Measurements from ENCODE around the gene OR4D9.

OR4D9 gene

GRCh38 chr11:59550842-59551658, 39.7 kb downstream of the OR4D9 start:
- DNase-seq (ENCODE audit: low spot score) = peak; percentile 77

DNA sequence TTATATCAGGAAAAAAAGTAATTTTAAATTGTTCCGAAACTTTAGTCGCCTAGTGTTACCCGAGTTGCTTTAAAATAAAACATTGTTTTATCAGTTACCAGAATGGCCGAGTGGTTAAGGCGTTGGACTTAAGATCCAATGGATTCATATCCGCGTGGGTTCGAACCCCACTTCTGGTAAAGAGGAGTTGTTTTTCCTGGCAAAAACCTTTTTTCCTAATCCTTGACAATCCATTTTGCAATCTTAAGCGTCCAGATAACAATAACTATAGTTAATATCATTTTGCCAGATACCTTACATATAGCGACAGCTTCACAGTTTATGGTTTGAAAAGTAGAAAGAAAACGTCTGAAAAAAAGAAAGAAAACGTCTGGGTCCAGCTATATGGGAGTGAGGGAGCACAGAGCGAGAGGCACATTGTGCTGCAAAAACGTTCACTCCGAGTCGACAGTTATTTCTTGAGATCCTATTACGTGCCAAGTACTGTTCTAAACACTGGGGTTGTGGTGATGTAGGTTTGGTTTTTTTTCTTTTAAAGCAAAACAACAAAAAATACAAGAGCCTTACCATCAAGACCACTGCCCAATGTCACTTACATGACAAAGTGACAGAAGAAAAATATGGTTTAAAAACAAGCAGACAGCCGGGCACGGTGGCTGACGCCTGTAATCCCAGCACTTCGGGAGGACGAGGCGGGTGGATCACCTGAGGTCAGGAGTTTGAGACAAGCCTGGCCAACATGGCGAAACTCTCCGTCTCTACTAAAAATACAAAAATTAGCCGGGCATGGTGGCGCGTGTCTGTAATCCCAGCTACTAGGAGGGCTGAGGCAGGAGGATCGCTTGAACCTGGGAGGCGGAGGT, 40.6 kb downstream of the OR4D9 start:
- DNase-seq (ENCODE audit: low spot score) = peak; percentile 53

- no peak for DNase-seq (ENCODE audit: low spot score)
These were observed 41.5 kb downstream of the OR4D9 start for GRCh38 chr11:59552844-59553243.

DNA sequence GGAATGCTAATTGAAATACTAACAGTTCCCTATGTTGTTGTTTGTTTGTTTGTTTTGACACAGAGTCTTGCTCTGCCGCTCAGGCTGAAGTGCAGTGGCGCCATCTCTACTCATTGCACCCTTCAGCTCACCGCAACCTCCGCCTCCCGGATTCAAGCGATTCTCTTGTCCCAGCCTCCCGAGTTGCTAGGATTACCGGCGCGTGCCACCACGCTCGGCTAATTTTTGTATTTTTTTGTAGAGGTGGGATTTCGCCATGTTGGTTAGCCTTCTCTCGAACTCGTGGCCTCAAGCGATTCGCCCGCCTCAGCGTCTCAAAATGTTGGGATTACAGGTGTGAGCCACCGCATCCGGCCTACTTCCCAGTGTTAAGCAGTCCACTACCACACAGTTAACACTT, 42.0 kb downstream of the OR4D9 start:
- no peak for DNase-seq (ENCODE audit: low spot score)

DNA sequence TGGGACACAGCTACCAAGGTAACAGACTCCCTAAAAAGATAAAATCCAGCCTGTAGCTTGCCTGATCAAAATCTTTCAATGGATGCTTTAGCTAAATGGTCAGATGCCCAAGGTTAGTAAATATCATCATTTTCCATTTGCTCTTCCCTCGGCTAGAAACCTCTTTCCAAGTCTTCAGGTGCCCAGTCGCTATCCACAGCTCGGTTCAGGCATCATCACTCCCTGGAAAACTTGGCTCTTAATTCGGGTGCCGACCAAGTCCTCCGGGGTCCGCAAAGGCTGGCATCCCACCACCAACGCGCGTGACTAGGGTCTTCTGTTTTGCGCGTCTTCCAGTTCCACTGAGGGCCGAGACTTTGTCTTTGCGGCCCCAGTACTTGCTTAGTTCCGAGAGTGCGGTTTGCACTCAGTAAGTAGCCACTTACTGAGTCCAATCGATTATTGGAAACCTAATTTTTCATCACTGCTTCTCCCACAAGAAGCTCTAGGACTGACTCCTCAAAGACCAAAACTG, 44.3 kb downstream of the OR4D9 start:
- DNase-seq (ENCODE audit: low spot score) = no peak

DNA sequence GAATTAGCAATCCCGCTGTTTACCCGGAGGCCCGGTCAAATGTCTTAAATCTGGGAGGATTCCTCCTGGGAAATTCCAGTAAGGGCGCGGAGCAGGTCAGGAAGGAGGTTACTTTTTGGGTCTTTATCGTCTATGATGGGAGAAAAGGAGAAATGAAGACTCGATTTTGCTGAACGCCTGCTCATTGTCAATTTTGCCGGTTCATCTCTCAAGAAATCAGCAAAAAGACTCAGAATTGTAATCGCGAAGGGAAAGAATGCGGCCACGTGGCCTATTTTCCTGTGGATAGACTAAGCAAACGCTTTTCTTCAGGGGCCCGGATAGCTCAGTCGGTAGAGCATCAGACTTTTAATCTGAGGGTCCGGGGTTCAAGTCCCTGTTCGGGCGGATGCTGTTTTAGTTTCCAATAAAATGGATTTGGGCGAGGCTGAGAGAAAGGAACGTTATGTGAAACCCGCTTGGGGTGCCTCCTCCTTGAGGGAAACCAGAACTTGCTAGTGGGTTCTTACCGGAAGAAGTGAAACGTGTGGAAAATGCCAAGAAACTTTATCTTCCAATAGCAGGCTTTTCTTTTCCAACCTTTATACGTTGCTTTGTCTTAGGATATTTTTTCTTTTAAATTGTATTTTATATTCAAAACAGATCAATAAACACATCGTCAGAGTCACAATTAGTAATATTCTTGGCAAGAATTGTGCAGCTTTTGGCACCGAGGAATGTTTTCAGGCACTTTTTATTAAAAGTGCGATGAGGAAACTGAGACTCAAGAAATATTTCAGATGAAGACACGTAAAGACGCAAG, 45.0 kb downstream of the OR4D9 start:
- DNase-seq (ENCODE audit: low spot score) = peak; percentile 68

DNA sequence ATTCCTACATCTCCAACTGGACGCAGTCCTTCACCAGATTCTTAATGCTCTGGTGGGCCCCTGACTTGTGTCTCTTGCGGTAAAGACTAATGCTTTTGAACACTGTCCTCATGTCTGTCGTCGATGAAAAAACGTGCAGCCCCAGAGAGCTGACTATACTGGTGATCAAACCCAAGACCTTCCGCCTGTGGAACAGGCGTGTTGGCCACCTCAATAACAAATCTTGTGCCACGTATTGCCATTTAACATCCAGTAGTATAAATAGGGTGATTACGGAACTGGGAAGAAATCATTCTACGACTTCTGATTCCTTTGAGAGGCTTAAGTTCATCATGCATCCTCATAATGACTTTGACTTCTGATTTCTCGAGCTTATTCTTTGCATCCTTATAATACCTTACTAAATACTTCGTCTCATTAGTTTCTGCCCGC, 45.6 kb downstream of the OR4D9 start:
- DNase-seq (ENCODE audit: low spot score) = no peak

GRCh38 chr11:59558270-59558643, 46.9 kb downstream of the OR4D9 start:
- DNase-seq (ENCODE audit: low spot score) = no peak

DNA sequence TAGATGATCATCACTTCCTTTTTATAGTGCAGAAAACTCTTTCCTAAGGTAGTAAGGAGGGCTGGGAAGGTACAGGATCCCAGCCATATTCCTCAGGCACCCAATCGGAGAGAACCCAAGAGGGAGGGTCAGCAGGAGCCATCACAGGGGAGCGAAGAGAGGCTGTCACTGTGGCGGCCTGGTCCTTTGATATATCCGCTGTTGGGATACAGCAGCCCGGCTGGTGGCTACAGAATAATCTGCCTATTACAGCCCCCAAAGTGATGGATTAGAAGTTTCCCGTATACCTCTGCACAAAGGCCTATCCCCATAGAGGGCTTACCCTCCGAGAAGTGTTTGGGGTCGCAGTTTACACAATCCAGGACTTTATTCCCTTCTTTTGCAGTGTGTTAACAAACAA, 48.5 kb downstream of the OR4D9 start:
- no peak for DNase-seq (ENCODE audit: low spot score)

DNA sequence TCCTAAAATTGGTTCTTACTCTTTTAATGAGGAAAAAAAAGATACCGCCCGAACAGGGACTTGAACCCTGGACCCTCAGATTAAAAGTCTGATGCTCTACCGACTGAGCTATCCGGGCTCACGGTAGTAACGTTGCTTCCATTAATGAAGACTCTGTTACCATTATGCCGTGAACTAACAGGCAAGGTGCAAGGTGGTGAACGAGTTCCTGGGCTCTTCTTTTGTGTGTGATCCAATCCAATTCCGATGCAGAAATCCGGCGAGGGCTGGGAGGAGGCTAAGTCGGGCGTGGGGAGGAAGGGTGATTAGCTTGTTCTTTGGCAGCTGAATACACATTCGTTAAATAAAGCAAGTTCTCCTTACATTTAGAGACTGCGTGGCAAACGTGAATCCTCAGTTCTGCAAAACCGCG, 49.0 kb downstream of the OR4D9 start:
- DNase-seq (ENCODE audit: low spot score) = peak; percentile 74

GRCh38 chr11:59560702-59561473, 49.5 kb downstream of the OR4D9 start:
- DNase-seq (ENCODE audit: low spot score) = peak; percentile 75

DNA sequence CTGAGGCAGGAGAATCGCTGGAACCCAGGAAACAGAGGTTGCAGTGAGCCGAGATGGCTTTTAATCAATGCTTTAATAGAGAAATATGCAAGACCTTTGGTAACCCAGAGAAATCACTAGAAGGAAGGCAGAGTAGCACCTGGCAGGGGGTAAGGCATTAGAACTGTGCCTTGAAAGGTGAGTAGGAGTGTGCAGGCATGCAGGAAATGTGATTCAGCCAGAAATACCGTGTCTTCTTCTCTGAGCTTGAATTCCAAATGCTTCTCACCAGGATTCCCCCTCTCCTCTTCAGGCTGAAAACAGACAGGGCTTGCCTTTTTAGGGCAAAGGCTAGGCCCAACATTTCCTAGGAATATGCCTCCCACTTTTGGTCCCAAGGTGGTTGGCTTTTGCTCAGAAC, 51.0 kb downstream of the OR4D9 start:
- DNase-seq (ENCODE audit: low spot score) = no peak

All from globus pallidus (tissue), 1 donor.